Nasal cavity respiratory epithelium epithelial cell of viscerocranial mucosa (primary cell): ENCODE measurements around the gene PCNX4. TPM values are rescaled to one million over a fixed set of nuclear protein-coding genes. Genes with fewer than 3 reads are reported as not detected.

Experiments
- total RNA-seq: library from RNA; depleted of rRNA; stranded (reverse); fragments of >200 nt; gene quantifications from 2 replicates; pipeline ENCODE4 v1.2.3, GENCODE V29; 2014

The PCNX4 gene
- total RNA-seq, result 38.3 and 65.8 TPM in 2 replicates

GRCh38 chr14:60091550-60092525 lies at the start of gene PCNX4:
Gene PCNX4, plus strand, starts transcription at chr14:60091923. Its CDS starts 15,716 bp downstream, at chr14:60107639.

GRCh38 chr14:60164712-60165546 lies 73.2 kb downstream of the PCNX4 start, which contains the start of gene DHRS7:
Gene DHRS7, minus strand, starts transcription at chr14:60165398. Its CDS starts 89 bp downstream, at chr14:60165309.

Other genes starting within 250 kb of the PCNX4 start
- under 0.01 TPM in 1 of 2 replicates, not detected in the other for gene RTN1, start 221.1 kb upstream of the PCNX4 start, total RNA-seq
- gene LRRC9, start 171.8 kb upstream of the PCNX4 start, total RNA-seq, result under 0.01 and 0.07 TPM in 2 replicates
- gene DHRS7, start 73.5 kb downstream of the PCNX4 start, total RNA-seq, result 179 and 182 TPM in 2 replicates
- gene PPM1A, start 157.3 kb downstream of the PCNX4 start, total RNA-seq, result 40.3 and 70.9 TPM in 2 replicates